H1 (cell line): ENCODE data around the gene PCIF1. TPM values are rescaled to one million over a fixed set of nuclear protein-coding genes. Genes with fewer than 3 reads are reported as not detected.

Source experiments
- E2F6 ChIP-seq: IDR thresholded peaks from 2 replicates; pipeline ENCODE4 v1.6.1; 2012; ENCODE audit warnings: inconsistent platforms
- SUZ12 ChIP-seq: fragments of 200-600 bp; sonication (generic); IDR thresholded peaks from 2 replicates; pipeline ENCODE4 v1.6.1; 2012; ENCODE audit warnings: mild to moderate bottlenecking, inconsistent platforms, low read length, moderate library complexity, mixed read lengths
- polyA plus RNA-seq, 7 experiments: library from polyadenylated mRNA; depleted of rRNA in 3 of 7; stranded (reverse) in 5 of 7; unstranded in 2 of 7; fragments of >200 nt in 5 of 7; fragments of 200-250 nt in 2 of 7; gene quantifications; 1 replicate in 5 of 7; 2 replicates in 1 of 7; 4 replicates in 1 of 7; pipeline versions ENCODE4 v1.2.1 to v1.2.3, GENCODE V29; 2011 to 2013; ENCODE audit warnings: missing spikeins in 2 of 7, mixed read lengths in 2 of 7
- total RNA-seq: library from RNA; stranded (reverse); fragmentation: NEBNext Ultra II Directional; extraction: Animal tissue kit (Norgen Biotek cat#: 25700); gene quantifications from 2 replicates; pipeline ENCODE4 v1.2.1, GENCODE V29; 2021

PCIF1 gene
- total and polyA plus RNA-seq, 2 of the 8 experiments (the other 6 are each of a cell fraction or from before 2014, with no cell fraction given): 30.3 to 30.6 TPM

DNA sequence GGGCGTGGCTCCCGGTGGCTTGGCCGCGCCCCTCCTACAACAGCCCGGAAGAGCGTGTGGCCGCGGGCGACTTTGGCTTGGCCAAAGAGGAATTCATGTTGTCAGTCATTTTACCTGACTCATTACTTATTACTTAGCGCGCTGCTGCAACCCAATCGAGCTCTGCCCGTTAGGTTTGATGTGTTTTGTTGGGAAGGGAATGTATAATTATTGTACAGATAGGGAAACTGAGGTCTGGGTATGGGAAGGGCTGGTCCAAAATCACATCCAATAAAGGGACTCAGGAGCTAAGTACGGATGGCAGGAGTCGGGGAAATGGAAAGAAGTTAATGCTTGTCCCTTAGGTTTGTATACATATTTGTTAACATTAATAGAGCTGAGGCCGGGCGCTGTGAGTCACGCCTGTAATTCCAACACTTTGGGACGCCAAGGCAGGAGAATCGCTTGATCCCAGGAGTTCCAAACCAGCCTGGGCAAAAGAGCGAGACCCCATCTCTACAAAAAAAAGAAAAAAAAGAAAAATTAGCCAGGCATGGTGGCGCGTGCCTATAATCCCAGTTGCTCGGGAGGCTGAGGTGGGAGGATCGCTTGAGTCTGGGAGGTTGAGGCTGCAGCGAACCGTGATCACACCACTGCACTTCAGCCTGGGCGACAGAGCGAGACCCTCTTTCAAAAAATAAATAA is 38.2 kb downstream of the PCIF1 start (continued):
- TF ChIP-seq E2F6 (no peak), SUZ12 (no peak)
